ENCODE results near the gene QDPR. TPM values are rescaled to one million over a fixed set of nuclear protein-coding genes. Genes with fewer than 3 reads are reported as not detected.

QDPR gene
- polyA plus RNA-seq, 1 experiment, result 23.7 TPM

DNA sequence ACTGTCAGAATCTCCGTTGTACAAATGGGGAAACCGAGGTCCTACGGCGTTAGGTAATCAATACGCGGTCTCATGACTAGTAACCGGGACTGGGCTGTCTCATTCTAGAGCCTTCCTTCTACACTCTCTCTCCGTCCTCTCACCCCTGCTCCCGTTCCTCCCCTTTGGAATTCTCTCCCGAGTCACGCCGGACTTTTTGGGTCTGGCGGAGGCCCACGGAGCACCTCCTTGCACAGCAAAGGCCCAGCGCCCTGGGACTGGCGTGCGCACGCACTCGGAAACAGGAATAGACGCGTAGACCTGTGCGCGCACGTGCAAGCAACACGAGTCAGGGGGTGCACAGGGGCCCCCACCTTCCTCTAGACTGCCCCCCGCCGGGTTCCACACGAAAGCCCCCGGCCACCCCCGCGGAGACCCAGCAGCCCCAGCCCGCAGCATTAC, 361 bp downstream of the QDPR start:
- Histone ChIP-seq H3K36me3 (ENCODE audit: control insufficient read depth, insufficient read depth, low read length) (peaks cover 2% of the 10 kb centered on the region; the same call in 1 of the 2 replicates), H3K27me3 (ENCODE audit: control insufficient read depth, insufficient read depth, low read length) (peaks cover 5% of the 10 kb centered on the region), H3K4me3 (ENCODE audit: low read depth, low read length) (peak overlapping the region; percentile 54)
- TF ChIP-seq, protein P1, sequence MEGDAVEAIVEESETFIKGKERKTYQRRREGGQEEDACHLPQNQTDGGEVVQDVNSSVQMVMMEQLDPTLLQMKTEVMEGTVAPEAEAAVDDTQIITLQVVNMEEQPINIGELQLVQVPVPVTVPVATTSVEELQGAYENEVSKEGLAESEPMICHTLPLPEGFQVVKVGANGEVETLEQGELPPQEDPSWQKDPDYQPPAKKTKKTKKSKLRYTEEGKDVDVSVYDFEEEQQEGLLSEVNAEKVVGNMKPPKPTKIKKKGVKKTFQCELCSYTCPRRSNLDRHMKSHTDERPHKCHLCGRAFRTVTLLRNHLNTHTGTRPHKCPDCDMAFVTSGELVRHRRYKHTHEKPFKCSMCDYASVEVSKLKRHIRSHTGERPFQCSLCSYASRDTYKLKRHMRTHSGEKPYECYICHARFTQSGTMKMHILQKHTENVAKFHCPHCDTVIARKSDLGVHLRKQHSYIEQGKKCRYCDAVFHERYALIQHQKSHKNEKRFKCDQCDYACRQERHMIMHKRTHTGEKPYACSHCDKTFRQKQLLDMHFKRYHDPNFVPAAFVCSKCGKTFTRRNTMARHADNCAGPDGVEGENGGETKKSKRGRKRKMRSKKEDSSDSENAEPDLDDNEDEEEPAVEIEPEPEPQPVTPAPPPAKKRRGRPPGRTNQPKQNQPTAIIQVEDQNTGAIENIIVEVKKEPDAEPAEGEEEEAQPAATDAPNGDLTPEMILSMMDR (IDR thresholded peaks at IDR 0.05; ENCODE audit: insufficient read depth, low read depth, low read length), result no peak
- ChIA-PET CTCF (no interaction called here), POLR2A (no interaction called here)
- no peak for DNase-seq (ENCODE audit: low read depth)

DNA sequence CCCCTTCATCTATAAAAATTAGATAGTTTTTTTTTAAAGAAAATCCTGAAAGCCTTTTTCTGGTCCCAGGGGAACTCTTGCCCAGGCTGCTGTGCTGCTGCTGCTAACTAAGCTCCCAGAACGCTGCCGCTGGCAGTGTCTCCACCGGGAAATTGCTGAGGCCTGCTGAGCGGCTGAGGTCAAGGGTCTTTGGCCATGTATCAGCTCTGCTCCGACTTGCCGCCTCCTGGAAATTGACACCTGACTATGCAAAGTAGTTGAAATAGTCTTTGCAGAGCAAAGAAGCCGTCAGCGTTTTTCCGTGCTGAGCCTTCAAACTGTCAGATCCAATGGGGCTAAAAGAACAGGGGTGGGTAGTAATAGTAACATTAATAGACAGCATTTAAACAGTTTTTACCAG, 839 bp downstream of the QDPR start:
- DNase-seq (ENCODE audit: low read depth), result no peak
- TF ChIP-seq, protein P1 (IDR thresholded peaks at IDR 0.05; ENCODE audit: insufficient read depth, low read depth, low read length), result no peak
- ChIA-PET POLR2A (no interaction called here), CTCF (interaction anchor here (0.6 to 1.3 kb wide), 4 partner anchors 12 to 453 kb away, joined by 3 to 4 read pairs (median 3); no protein-coding TSS in a partner anchor)
- Histone ChIP-seq H3K4me3 (ENCODE audit: low read depth, low read length) (peak overlapping the region; percentile 54), H3K27me3 (ENCODE audit: control insufficient read depth, insufficient read depth, low read length) (peaks cover 3% of the 10 kb centered on the region), H3K36me3 (ENCODE audit: control insufficient read depth, insufficient read depth, low read length) (peaks cover 2% of the 10 kb centered on the region; the same call in 1 of the 2 replicates)

DNA sequence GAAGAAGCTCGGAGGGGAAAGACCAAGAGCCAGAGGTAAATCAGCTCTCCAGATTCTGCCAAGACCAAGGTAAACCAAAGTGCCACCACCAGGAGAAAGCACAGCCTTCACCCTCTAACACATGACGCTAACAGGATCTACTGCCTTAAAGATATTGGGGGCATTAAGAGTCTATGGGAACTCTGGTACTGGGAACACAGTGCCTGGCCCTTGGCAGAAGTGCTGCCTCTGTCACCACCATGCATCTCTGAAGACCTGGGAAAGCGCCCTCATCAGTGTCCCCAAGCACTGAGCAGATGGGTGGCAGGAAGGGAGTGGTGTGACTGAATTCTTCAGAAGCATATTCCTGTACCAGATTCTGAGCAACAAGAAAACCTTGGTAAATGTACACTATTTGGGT, 1.3 kb downstream of the QDPR start:
- no peak overlapping the region for H3K4me3 ChIP-seq (ENCODE audit: low read depth, low read length)
- no peak for DNase-seq (ENCODE audit: low read depth)
- H3K36me3 ChIP-seq (ENCODE audit: control insufficient read depth, insufficient read depth, low read length), result peaks cover 2% of the 10 kb centered on the region; the same call in 1 of the 2 replicates
- POLR2A ChIA-PET, result no interaction called here
- CTCF ChIA-PET, result interaction anchor here (0.6 to 1.3 kb wide), 4 partner anchors 11 to 454 kb away, joined by 3 to 4 read pairs (median 3); no protein-coding TSS in a partner anchor
- TF ChIP-seq, protein P1 (IDR thresholded peaks at IDR 0.05; ENCODE audit: insufficient read depth, low read depth, low read length), result no peak
- peaks cover 2% of the 10 kb centered on the region; the same call in 1 of the 2 replicates for H3K27me3 ChIP-seq (ENCODE audit: control insufficient read depth, insufficient read depth, low read length)

DNA sequence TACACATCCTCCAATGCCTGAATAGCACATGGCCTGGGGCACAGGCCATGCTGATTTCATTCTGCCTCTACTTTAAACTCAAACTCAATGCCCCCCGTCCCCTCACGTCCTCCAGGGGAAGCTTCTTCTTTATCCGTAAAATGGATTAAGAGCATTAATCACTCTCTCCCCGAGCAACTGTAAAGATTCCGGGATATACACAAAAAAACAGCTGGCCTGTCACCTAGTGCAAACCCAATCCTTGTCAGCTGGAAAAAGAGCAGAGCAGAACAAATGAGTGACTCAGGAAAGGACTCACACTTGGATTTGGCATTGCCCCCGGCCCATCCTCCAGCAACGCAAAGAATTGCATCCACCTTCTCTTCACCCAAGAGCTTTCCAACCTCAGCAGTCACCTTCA, 7.8 kb downstream of the QDPR start:
- ChIA-PET POLR2A (no interaction called here), CTCF (interaction anchor here (0.6 to 1.3 kb wide), 3 partner anchors 11 to 32 kb away, joined by 3 to 5 read pairs (median 4); no protein-coding TSS in a partner anchor)
- TF ChIP-seq, protein P1 (IDR thresholded peaks at IDR 0.05; ENCODE audit: insufficient read depth, low read depth, low read length), result no peak
- DNase-seq (ENCODE audit: low read depth), result no peak
- Histone ChIP-seq H3K4me3 (ENCODE audit: low read depth, low read length) (no peak overlapping the region), H3K27me3 (ENCODE audit: control insufficient read depth, insufficient read depth, low read length) (no peaks in the 10 kb centered on the region), H3K36me3 (ENCODE audit: control insufficient read depth, insufficient read depth, low read length) (peaks cover 7% of the 10 kb centered on the region)

DNA sequence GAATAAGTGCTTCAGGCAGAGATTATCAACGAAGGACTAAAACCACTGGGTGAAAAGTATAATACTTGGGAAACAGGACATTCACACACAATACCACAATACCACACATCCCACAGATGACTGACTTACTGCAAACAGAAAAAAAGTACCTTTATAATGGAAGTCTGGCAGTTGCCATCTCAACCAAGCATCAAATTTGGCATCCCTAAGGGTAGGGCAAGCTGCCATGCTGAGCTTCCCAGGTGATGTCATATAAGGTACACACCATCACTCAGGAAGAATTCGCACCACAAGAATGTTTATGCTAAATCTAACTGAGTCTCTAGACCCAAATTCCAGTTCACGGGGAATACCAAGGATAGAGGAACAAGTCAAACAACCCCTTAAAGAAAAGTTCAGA, 9.1 kb downstream of the QDPR start:
- TF ChIP-seq, protein P1 (IDR thresholded peaks at IDR 0.05; ENCODE audit: insufficient read depth, low read depth, low read length), result no peak
- H3K4me3 ChIP-seq (ENCODE audit: low read depth, low read length), result no peak overlapping the region
- CTCF ChIA-PET, result interaction anchor here (1.3 kb wide), 1 partner anchor 30 kb away, joined by 5 read pairs; no protein-coding TSS in a partner anchor
- no peak for DNase-seq (ENCODE audit: low read depth)
- POLR2A ChIA-PET, result no interaction called here
- no peaks in the 10 kb centered on the region for H3K27me3 ChIP-seq (ENCODE audit: control insufficient read depth, insufficient read depth, low read length)
- H3K36me3 ChIP-seq (ENCODE audit: control insufficient read depth, insufficient read depth, low read length), result peaks cover 7% of the 10 kb centered on the region

Data from BJ (cell line).